ENCODE results near the gene PWWP2B. TPM values are rescaled to one million over a fixed set of nuclear protein-coding genes. Genes with fewer than 3 reads are reported as not detected.
"Not testable (repeated sequence)": the region's sequence is repeated elsewhere in the genome, so short reads cannot be mapped to it uniquely, and the experiment has no call there.

PWWP2B gene
- total RNA-seq, 1 donor: 36.6 TPM

DNA sequence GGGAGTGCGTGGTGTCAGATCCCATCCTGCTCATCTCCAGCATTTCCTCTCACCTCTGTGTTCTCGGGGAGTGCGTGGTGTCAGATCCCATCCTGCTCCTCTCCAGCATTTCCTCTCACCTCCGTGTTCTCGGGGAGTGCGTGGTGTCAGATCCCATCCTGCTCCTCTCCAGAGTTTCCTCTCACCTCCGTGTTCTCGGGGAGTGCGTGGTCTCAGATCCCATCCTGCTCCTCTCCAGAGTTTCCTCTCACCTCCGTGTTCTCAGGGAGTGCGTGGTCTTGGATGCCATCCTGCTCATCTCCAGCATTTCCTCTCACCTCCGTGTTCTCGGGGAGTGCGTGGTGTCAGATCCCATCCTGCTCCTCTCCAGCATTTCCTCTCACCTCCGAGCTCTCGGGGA, 18.0 kb upstream of the PWWP2B start:
- DNase-seq (ENCODE audit: low read depth in 2 of 3, low spot score in 2 of 3): not testable (repeated sequence)

DNA sequence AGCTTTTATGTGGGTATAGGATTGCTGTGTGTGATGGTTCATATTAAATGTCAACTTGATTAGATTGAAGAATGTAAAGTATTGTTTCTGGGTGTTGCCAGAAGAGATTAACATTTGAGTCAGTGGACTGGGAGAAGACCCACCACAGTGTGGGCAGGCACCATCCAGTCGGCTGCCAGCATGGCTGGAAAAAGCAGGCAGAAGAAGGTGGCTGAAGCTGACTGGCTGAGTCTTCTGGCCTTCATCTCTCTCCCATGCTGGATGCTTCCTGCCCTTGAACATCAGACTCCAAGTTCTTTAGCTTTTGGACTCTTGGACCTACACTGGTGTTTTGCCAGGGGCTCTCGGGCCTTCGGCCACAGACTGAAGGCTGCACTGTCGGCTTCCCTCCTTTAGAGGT, 16.0 kb upstream of the PWWP2B start:
- DNase-seq (ENCODE audit: low read depth in 2 of 3, low spot score in 2 of 3): not testable (repeated sequence)

DNA sequence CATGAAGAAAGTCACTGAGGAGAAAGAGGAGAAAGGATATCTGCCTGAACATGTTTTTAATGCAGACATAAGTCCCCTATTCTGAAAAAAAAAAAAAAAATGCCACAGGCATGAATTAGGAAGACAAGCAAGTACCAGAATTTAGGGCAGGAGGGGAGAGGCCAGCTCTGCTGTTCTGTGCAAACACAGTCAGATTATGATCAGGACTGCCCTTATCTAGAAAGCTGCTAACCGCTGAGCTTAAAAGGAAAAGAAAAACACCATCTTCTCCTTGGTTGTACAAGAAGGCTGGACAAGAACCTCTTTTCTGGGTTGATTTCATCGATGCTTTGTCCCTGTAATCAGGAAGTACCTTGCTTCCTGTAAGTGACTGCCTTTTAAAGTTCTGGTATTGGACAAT, 15.3 kb upstream of the PWWP2B start:
- DNase-seq (ENCODE audit: low read depth in 2 of 3, low spot score in 2 of 3): no peak

DNA sequence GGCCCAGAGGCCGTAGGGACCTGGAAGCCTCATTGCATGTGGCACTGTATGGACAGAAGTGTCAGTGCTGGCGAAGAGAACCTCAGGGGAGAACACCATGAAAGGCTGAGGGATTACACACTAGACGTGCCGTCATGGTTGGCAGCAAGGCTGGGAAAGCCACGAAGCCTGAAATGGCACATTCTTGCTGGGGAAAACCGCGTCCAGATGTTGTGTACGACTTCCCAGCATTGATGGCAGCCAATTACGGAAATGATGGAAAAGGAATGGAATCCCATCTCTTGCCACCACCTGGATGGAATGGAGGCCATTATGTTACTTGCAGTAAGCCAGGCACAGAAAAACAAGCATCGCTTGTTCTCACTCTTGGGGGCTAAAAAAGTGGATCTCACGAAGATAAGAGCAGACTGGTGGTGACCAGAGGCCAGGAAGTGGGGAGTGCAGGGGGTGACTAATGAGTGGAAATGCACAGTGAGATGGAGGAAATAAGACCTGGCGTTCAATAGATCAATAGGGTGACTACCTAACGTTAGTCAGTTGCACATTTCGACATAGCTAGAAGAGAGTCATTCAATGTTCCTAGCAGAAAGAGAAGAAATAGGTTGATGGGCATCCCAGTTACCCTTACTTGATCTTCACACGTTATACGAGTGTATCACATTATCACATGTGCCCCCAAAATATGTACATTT, 14.6 kb upstream of the PWWP2B start:
- no peak for DNase-seq (ENCODE audit: low read depth in 2 of 3, low spot score in 2 of 3)

DNA sequence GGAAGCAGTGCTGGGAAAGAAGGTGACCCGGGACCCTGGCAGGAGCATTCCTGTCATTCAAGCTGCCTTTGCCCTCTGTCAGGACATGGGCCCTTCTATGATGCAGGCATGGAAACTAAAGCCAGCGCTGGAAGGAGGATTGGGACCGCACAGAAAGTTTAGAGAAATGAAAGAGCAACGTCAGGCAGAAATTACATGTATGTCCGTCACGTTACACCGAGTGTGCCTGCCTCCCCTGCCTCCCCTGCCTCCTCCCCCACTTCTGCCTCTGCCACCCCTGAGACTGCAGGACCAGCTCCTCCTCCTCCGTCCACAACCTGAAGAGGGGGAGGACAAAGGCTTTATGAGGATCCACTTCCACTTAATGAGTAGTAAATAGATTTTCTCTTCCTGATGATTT, 13.9 kb upstream of the PWWP2B start:
- no peak for DNase-seq (ENCODE audit: low read depth in 2 of 3, low spot score in 2 of 3)

DNA sequence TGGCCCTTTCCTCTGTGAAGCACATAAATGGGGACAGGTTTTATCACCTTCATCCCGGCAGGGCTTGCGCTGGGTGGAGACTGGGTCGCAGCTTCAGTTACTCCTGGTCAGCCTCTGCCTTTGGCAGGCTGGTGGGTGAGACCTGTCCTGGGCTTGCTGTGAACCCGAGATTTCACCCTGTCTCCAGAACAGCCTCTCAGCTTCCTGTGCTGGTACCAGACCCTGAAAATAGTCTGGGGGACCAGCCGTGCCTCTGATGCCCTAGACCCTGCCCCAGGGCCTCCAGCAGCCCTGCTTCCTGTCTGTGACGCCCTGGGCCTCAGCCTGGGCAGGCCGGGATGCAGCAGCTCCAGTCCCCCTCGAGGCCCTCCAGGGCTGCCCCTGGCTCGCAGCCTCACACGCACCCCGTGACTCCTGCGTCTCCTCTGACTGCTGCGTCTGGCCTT, 13.2 kb upstream of the PWWP2B start:
- no peak for DNase-seq (ENCODE audit: low read depth in 2 of 3, low spot score in 2 of 3)

DNA sequence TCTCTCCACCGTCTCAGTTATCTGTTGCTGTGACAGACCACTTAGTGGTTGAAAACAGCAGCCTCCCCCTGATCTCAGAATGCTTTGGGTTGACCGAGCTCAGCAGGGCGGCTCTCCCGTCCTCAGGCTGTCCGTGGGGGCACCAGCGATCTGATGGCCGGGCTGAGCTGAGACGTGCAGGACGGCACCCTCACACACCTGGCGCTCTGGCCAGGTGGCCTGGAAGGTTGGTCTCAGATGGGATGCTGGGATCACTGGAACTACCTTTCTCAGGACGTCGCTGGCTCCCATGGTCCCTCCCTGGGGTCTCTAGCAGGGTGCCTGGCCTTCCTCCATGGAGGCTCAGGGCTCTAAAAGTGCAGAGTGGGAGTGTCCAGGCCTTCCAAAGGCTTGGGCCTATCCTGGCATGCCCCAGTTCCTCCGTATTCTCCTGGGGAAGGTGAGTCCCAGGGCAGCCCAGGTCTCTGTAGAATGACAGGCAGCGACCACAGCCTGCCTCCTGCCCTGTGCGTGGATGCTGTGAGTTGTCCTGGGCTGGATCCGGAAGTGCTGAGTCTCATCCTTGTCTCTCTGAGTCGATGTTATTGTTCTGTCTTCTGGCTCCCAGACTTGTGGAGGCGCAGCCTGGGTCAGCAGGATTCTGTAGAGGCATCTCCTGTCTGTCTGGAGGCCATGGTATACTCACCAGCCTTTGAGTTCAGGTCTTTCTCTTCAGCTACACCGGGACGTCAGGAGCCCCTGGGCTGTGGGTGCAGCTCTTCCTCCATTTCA, 12.2 kb upstream of the PWWP2B start:
- DNase-seq (ENCODE audit: low read depth in 2 of 3, low spot score in 2 of 3): no peak

DNA sequence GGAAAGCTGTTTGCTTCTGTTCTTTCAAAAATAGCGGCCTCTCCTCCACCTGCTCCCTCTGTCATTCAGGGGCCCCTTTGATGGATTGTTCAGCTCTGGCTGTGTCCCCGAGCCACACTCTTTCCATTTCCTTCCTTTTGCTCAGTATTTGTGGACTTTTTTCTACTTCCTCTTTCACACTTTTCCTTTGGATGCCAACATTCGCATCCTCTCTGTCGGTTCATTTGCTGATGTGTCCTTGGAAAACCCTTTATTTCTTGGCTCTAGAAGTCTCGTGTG, 11.7 kb upstream of the PWWP2B start:
- peak in 1 of 3 donors; percentile 56 for DNase-seq (ENCODE audit: low read depth in 2 of 3, low spot score in 2 of 3)

DNA sequence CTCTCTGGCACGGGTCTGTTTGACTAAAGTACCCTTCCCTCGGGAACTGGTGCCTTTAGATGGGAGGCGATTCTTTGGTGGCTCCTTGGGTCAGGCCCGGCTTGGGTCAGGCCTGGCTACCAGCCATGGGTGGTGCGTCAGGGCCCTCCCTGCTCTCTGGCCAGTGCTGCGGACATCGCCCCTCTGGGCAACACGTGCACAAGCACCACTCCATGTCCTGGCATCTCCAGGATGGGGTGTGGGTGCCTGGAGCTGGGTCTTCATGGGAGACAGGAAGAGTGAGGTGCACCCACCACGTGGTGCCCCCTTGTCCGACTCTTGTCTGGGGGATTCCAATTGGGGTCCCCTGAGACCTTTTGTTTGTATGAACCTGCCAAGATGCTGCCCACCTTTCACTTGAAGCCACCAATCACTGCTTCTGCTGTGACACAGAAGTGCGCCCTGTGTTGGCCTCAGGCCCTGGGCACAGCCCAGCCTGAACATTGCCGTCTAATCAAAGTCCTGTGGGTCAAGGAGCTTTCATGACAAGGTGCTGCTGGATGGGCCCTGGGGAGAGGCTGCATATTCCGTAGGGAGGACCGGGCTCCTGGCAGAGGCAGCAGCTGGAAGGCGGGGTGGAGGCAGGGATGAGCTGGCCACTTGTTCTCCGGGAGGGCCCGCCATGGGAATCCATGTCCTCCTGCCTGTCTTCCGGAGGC, 11.1 kb upstream of the PWWP2B start:
- DNase-seq (ENCODE audit: low read depth in 2 of 3, low spot score in 2 of 3): no peak

DNA sequence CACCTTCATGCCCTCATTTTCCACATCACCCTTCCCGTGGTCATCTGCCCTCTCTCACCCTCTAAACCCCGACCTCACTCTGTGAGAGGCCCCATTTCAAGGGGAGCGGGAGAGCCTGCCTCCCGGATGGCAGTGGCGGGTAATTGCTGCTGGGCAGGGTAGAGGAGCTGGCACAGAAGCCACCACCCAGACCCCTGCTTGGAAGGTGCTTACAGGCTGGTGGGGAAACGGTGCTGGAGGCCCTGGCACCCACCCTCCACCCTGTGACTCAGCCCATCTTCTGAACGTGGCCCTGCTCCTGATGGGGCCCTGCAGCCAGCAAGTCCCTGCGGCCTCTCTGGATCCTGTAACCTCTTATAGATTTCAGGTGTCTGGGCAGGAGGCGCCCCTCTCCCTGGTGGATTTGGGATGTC, 10.6 kb upstream of the PWWP2B start:
- peak in 2 of 3 donors; percentile 40 to 50 for DNase-seq (ENCODE audit: low read depth in 2 of 3, low spot score in 2 of 3)

DNA sequence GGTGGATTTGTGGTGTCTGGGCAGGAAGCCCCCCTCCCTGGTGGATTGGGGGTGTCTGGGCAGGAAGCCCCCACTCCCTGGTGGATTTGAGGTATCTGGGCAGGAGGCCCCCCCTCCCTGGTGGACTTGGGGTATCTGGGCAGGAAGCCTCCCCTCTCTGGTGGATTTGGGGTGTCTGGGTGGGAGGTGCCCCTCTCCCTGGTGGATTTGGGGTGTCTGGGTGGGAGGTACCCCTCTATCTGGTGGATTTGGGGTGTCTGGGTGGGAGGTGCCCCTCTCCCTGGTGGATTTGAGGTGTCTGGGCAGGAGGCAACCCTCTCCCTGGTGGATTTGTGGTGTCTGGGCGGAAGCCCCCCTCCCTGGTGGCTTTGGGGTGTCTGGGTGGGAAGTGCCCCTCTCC, 10.1 kb upstream of the PWWP2B start:
- DNase-seq (ENCODE audit: low read depth in 2 of 3, low spot score in 2 of 3): not testable (repeated sequence)

DNA sequence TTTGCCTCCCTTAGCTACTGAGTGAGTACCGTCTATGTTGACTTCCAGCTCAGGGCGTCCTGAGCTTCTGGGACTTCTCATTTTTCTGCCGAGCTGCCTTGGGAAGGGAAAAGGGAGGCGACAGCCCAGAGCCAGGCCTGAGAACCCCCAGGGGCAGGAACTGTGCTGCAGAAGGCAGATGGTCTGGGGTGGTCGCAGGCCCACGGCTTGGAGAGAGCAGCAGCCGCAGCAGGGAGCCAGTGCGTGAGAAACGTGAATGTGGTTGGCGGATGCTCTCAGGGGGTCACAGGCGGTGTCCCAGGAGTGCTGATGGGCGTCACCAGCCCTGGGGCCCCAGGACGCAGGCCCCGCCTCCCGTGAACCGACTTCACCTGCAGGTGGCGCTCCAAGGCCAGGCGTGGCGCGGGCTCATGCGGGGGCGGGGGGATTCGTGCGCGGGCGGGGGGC, 9.2 kb upstream of the PWWP2B start:
- peak; percentile 67 to 83 (median 80) for DNase-seq (ENCODE audit: low read depth in 2 of 3, low spot score in 2 of 3)

DNA sequence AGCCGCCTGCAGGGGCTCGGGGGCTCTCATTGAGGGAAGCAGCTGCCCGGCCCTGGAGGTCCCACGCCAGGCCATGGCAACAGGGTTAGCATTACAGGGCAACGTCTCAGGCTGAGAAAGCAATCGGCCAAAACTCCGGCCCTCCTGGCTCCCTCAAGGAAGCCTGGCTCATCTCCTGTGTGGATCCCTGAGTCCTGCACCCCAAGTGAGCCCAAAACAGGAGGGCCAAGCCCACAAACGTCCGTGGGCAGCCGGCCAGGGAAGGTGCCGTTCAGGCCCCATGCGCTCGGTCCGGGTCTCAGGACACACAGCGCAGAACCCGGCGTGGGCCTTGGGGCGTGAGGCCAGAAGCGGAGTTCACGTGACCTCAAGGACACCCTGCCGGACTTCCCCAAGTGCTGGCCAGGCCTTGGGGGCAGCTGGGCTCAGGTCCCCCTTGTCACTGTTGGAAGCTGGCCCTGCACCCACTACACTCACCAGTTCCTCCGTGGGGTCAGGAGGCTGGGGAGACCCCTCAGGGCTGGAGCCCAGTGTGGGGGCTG, 8.0 kb upstream of the PWWP2B start:
- no peak for DNase-seq (ENCODE audit: low read depth in 2 of 3, low spot score in 2 of 3)

DNA sequence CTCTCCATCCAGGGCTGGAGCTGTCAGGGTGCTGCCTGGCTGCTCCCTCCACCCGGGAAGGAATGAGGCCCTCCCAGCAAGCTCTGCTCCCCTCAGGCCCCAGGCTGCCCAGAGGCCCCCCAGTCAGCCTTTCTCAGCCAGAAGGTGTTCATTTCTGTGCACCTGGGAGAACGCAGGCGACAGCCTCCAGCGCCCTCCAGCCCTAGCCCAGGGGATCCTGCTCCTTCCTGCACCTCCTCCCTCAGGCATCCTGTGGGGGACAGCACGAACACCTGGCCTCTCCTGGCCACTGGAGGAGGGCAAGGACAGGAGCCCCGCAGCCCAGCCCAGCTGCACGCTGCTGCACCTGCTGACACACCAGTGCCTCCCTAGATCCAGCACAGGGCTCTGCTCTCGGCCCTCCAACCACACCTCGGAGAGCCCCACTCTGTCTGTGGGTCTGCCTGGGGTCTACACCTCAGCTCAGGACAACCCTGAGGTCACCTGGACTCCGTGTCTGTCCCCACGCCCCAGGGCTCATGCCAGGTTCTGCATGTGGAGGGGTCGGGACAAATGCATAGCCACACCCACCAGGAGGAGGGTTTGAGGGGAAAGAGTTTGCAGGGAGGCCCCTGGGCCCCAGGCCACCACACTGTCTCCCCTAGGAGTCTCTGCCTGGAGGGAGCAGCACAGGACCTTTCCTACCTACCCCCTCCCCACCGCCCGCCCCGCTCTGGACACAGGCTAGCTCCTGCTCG, 7.4 kb upstream of the PWWP2B start:
- no peak for DNase-seq (ENCODE audit: low read depth in 2 of 3, low spot score in 2 of 3)

DNA sequence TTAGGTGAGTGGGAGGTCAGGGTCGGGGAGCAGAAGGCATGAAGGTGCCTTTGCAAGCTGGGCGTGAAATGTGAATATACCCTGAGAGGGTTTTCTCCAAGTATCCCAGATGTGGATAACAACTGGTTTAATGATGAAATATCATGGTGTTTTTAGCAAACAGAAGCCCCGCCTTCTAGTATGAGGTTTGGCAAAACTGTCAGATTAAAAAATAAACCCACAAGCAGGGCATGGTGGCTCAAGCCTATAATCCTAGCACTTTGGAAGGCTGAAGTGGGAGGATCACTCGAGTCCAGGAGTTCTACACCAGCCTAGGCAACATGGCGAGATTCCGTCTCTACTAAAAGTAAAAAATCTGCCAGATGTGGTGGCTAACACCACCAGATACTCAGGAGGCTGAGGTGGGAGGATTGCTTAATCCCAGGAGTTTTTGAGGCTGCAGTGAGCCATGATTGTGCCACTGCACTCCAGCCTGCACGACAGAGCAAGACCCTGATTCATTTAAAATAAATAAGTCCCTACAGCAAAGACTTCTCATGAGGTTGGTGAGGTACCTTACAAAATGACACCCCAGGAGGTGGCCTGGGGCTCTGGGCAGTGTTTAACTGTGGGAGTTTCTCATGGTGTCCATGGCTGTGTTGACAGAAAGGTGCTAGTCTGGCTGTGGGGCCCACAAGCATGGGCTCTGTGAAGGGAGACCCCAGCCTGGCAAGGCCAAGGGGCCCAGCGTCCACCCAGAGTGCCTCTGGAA, 6.7 kb upstream of the PWWP2B start:
- DNase-seq (ENCODE audit: low read depth in 2 of 3, low spot score in 2 of 3): no peak

DNA sequence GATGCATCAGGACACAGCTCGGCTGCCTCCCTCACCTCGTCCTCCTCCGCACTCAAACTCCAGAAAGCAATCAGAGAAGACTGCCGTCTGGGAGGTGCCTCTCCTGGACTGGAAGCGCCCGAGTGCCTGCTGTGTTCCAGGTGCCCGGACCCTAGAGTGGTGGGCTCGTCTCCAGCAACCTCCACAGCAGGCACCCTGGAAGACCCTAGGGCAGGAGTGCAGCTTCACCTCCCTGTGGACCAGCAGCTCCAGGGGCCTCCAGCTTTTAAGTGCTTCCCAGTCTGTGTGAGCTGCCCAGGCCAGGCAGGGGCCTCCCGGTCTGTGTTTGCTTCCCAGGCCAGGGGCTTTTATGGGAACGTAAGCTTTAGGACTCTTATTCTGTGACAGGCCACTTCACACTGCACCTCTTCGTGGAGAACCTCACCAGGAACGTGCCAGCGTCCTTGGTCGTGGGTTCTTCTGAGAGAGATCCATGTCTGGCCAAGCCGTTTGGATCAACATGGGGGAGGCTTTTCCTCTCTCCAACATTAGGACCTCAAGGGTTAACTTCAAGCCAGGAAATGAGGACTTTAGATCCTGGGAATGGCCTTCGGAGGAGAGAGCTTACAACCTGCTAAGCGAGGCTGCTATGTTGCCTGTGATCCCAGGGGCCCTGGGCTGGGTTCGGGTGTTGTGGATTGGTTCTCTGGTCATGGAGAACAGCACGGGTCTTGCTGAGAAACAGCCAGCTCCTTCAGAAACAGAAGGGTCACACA, 5.9 kb upstream of the PWWP2B start:
- no peak for DNase-seq (ENCODE audit: low read depth in 2 of 3, low spot score in 2 of 3)

DNA sequence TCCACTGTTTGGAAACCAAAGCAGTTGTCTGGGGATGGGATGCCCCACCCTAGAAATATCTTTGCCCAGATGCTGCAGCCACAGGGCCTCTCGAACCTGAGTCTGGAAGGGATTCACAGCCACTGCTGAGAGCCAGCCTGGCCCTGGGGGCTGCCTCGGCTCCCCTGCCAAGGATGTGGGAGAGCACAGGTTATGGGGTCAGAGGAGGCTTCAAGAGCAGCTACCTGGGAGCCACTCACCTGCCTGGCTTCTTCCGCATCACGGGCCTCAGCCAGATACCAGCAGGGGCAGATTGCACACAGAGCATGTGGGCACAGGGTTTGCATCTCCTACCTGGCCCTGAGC, 5.4 kb upstream of the PWWP2B start:
- DNase-seq (ENCODE audit: low read depth in 2 of 3, low spot score in 2 of 3): no peak

DNA sequence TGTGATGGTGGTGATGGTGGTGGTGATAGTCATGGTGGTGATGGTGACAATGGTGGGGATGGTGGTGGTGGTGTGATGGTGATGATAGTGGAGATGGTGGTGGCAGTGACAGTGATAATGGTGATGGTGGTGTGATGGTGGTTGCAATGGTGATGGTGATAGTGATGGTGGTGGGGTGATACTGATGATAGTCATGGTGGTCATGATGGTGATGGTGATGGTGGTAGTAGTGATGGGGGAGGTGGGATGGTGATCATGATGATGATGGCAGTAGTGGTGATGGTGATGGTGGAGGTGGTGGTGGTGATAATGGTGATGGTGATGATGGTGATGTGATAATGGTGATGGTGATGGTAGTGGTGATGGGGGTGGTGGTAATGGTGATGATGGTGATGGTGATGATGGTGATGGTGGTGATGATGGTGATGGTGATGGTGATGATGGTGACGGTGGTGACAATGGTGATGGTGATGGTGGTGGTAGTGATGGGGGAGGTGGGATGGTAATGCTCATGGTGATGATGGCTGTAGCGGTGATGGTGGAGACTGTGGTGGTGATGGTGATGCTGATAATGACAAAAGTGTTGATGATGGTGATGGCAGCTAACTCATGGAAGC, 4.7 kb upstream of the PWWP2B start:
- no peak for DNase-seq (ENCODE audit: low read depth in 2 of 3, low spot score in 2 of 3)
